Measurements from ENCODE around the gene LRRC14B. TPM values are rescaled to one million over a fixed set of nuclear protein-coding genes. Genes with fewer than 3 reads are reported as not detected.

The LRRC14B gene
- total and polyA plus RNA-seq, 2 of the 13 experiments (the other 11 are each of a cell fraction or from before 2014, with no cell fraction given): not detected

GRCh38 chr5:166441-167372, 24.6 kb upstream of the LRRC14B start:
- Histone ChIP-seq H3K4me1 (ENCODE audit: insufficient read depth, low read length) (no peaks in the 10 kb centered on the region), H3K27me3 (ENCODE audit: control insufficient read depth in 1 of 2, insufficient read depth in 2 of 2, low read length in 2 of 2) (peaks cover 6 to 24% of the 10 kb centered on the region in 2 experiments; a peak in 4 of 5 replicates), H3K36me3 (replicated peaks in 1 of 2; ENCODE audit: control insufficient read depth in 1 of 2, insufficient read depth in 2 of 2, low read length in 2 of 2) (no peaks in the 10 kb centered on the region), H2AFZ (ENCODE audit: low read length) (no peak overlapping the region), H3K79me2 (ENCODE audit: insufficient read depth, low read length) (no peaks in the 10 kb centered on the region), H3K4me3 (replicated peaks in 1 of 3; ENCODE audit: insufficient read depth in 1 of 3, low read depth in 2 of 3, low read length in 3 of 3) (no peak overlapping the region), H3K27ac (ENCODE audit: extremely low read length, insufficient read depth, low read length) (no peak overlapping the region), H3K9ac (ENCODE audit: insufficient read depth, low read depth, low read length) (no peak overlapping the region), H3K4me2 (ENCODE audit: low read depth, low read length) (no peak overlapping the region), H3K9me3 (ENCODE audit: low read length) (no peaks in the 10 kb centered on the region), H4K20me1 (ENCODE audit: insufficient read depth, low read length) (no peaks in the 10 kb centered on the region)
- TF ChIP-seq HNRNPH1 (optimal IDR thresholded peaks at IDR 0.05; ENCODE audit: low read depth, low read length) (no peak), SNAPC2 (CRISPR knock-in tag; IDR thresholded peaks at IDR 0.05) (no peak), SNAI1 (CRISPR knock-in tag; IDR thresholded peaks at IDR 0.05; ENCODE audit: borderline replicate concordance) (no peak), XRCC5 (optimal IDR thresholded peaks at IDR 0.05; ENCODE audit: low read length) (no peak), ZNF768 (CRISPR knock-in tag; IDR thresholded peaks at IDR 0.05) (no peak), ZFP36L1 (CRISPR knock-in tag; IDR thresholded peaks at IDR 0.05) (no peak), BRD4 (CRISPR knock-in tag; IDR thresholded peaks at IDR 0.05) (no peak), NR2F6 (IDR thresholded peaks at IDR 0.05) (no peak), NR2F6 (CRISPR knock-in tag; IDR thresholded peaks at IDR 0.05) (no peak), NPAS2 (CRISPR knock-in tag; IDR thresholded peaks at IDR 0.05; ENCODE audit: borderline replicate concordance) (no peak), MAZ (IDR thresholded peaks at IDR 0.05; ENCODE audit: borderline replicate concordance, low read depth, low read length) (no peak), MAZ (CRISPR knock-in tag; IDR thresholded peaks at IDR 0.05; ENCODE audit: low read depth) (no peak), JUNB (CRISPR knock-in tag; IDR thresholded peaks at IDR 0.05; ENCODE audit: borderline replicate concordance) (no peak), TFE3 (CRISPR knock-in tag; IDR thresholded peaks at IDR 0.05) (no peak), ZFP1 (CRISPR knock-in tag; IDR thresholded peaks at IDR 0.05) (no peak), SKI (IDR thresholded peaks at IDR 0.05; ENCODE audit: partially characterized antibody) (no peak), ZUFSP (CRISPR knock-in tag; IDR thresholded peaks at IDR 0.05; ENCODE audit: borderline replicate concordance) (no peak), ZNF10 (CRISPR knock-in tag; IDR thresholded peaks at IDR 0.05; ENCODE audit: borderline replicate concordance, low read depth) (no peak), ZEB1 (IDR thresholded peaks at IDR 0.05; ENCODE audit: insufficient replicate concordance, low read depth) (no peak), MTF2 (CRISPR knock-in tag; IDR thresholded peaks at IDR 0.05; ENCODE audit: borderline replicate concordance) (no peak)
- 60% methylated on average over 18 of the region's 27 CpGs for WGBS (ENCODE audit: low lambda C conversion rate)
- POLR2A ChIA-PET: no interaction called here
- in situ Hi-C loops (cut with HindIII; ENCODE audit: extremely low pct_ligation_motif_present, low pct_unique_long_range_greater_than_20kb) (no loop called here), intact Hi-C loops (cut with micrococcal nuclease; ENCODE audit: unreplicated experiment) (no loop called here)
- no peak for FAIRE-seq
- no peak for ATAC-seq
- no TSS peak for BruUV-seq (replicated peaks)
- CTCF ChIA-PET (ENCODE audit: low intra/inter-chr PET ratio, low total read pairs): no interaction called here
- DNase-seq (ENCODE audit: low spot score): no peak
